WTC11 (cell line): ENCODE data around the gene NHS. TPM values are rescaled to one million over a fixed set of nuclear protein-coding genes. Genes with fewer than 3 reads are reported as not detected.

Experiments used
- ATAC-seq: fragments of 200-7000 bp; cut with Tn5 transposase; 2 replicates; pipeline ENCODE4 v1.10.0; 2021; ENCODE audit warnings: mild to moderate bottlenecking, moderate library complexity
- CTCF ChIA-PET: fragments of 300-600 bp; sonication (Branson Sonifier 250); formaldehyde crosslinking; loops from one replicate; lab custom pipeline; 2021; ENCODE audit warnings: antibody characterized with exemption; lab: Charles Lee
- POLR2A ChIA-PET: fragments of 350-600 bp; sonication (Branson Sonifier 250); formaldehyde crosslinking; loops from one replicate; lab custom pipeline; 2021; ENCODE audit warnings: antibody characterized with exemption; lab: Charles Lee
- DNase-seq: peaks from one replicate; pipeline ENCODE4 v3.0.0; 2021; ENCODE audit warnings: low spot score
- H3K27ac Mint-ChIP-seq: 2 replicates; pipeline ENCODE4 v1.8.0; 2021; ENCODE audit warnings: mixed read lengths
- H3K27me3 Mint-ChIP-seq: 2 replicates; pipeline ENCODE4 v1.8.0; 2021; ENCODE audit warnings: low read depth, mild to moderate bottlenecking, moderate library complexity, mixed read lengths
- H3K36me3 Mint-ChIP-seq: 2 replicates; pipeline ENCODE4 v1.8.0; 2021; ENCODE audit warnings: mixed read lengths
- H3K4me1 Mint-ChIP-seq: 2 replicates; pipeline ENCODE4 v1.8.0; 2022; ENCODE audit warnings: mixed read lengths
- H3K4me3 Mint-ChIP-seq: 2 replicates; pipeline ENCODE4 v1.8.0; 2021; ENCODE audit warnings: mild to moderate bottlenecking, moderate library complexity, mixed read lengths
- H3K9me3 Mint-ChIP-seq: 2 replicates; pipeline ENCODE4 v1.8.0; 2021; ENCODE audit warnings: mixed read lengths
- ETV6 ChIP-seq: sonication (generic); formaldehyde crosslinking; IDR thresholded peaks from 2 replicates; pipeline ENCODE4 v1.8.1; 2022; ENCODE audit warnings: mild to moderate bottlenecking, missing genetic modification reagents
- FOXK1 ChIP-seq: sonication (generic); formaldehyde crosslinking; IDR thresholded peaks from 2 replicates; pipeline ENCODE4 v1.8.0; 2022; ENCODE audit warnings: mild to moderate bottlenecking, moderate library complexity, missing genetic modification reagents
- IRF2 ChIP-seq: sonication (generic); formaldehyde crosslinking; IDR thresholded peaks from 2 replicates; pipeline ENCODE4 v1.8.0; 2022; ENCODE audit warnings: low read depth, missing genetic modification reagents, borderline replicate concordance
- NR1H2 ChIP-seq: sonication (generic); formaldehyde crosslinking; IDR thresholded peaks from 2 replicates; pipeline ENCODE4 v1.9.0; 2021; ENCODE audit warnings: mild to moderate bottlenecking, moderate library complexity, missing genetic modification reagents
- NR2C2 ChIP-seq: sonication (generic); formaldehyde crosslinking; IDR thresholded peaks from 2 replicates; pipeline ENCODE4 v1.8.0; 2022; ENCODE audit warnings: mild to moderate bottlenecking, missing genetic modification reagents
- OVOL2 ChIP-seq: fragments of 250-450 bp; sonication (Bioruptor Pico); IDR thresholded peaks from 2 replicates; pipeline ENCODE4 v1.9.0; 2021; ENCODE audit warnings: mild to moderate bottlenecking, borderline replicate concordance
- PRRX2 ChIP-seq: fragments of 250-450 bp; sonication (Bioruptor Pico); IDR thresholded peaks from 2 replicates; pipeline ENCODE4 v1.8.0; 2021; ENCODE audit warnings: mild to moderate bottlenecking
- SMAD3 ChIP-seq: sonication (generic); formaldehyde crosslinking; IDR thresholded peaks from 2 replicates; pipeline ENCODE4 v1.8.0; 2022; ENCODE audit warnings: missing genetic modification reagents, mild to moderate bottlenecking, borderline replicate concordance
- SMAD4 ChIP-seq: sonication (generic); formaldehyde crosslinking; IDR thresholded peaks from 2 replicates; pipeline ENCODE4 v1.8.0; 2022; ENCODE audit warnings: mild to moderate bottlenecking, missing genetic modification reagents
- TCF7 ChIP-seq: sonication (generic); formaldehyde crosslinking; IDR thresholded peaks from 2 replicates; pipeline ENCODE4 v1.8.0; 2022; ENCODE audit warnings: mild to moderate bottlenecking, low read depth, missing genetic modification reagents, moderate library complexity
- ZNF263 ChIP-seq: sonication (generic); formaldehyde crosslinking; IDR thresholded peaks from 2 replicates; pipeline ENCODE4 v1.8.1; 2022; ENCODE audit warnings: low read depth, mild to moderate bottlenecking, moderate library complexity, missing genetic modification reagents
- ZNF416 ChIP-seq: fragments of 250-450 bp; sonication (Bioruptor Pico); IDR thresholded peaks from 2 replicates; pipeline ENCODE4 v1.9.0; 2021; ENCODE audit warnings: mild to moderate bottlenecking, inconsistent platforms
- total RNA-seq: library from RNA; stranded (reverse); gene quantifications from 3 replicates; pipeline ENCODE4 v1.2.3, GENCODE V29; 2021
- TF ChIP-seq, protein P1 (sequence below): sonication (generic); formaldehyde crosslinking; IDR thresholded peaks from 2 replicates; pipeline ENCODE4 v1.8.0; 2022; ENCODE audit warnings: missing genetic modification reagents
- TF ChIP-seq, protein P2 (sequence below): sonication (generic); formaldehyde crosslinking; IDR thresholded peaks from 2 replicates; pipeline ENCODE4 v1.8.1; 2022; ENCODE audit warnings: missing genetic modification reagents, borderline replicate concordance
- TF ChIP-seq, protein P3 (sequence below): sonication (generic); formaldehyde crosslinking; IDR thresholded peaks from 2 replicates; pipeline ENCODE4 v1.8.1; 2023; ENCODE audit warnings: mild to moderate bottlenecking, missing genetic modification reagents, moderate library complexity
- TF ChIP-seq, protein P4 (sequence below): sonication (generic); formaldehyde crosslinking; IDR thresholded peaks from 2 replicates; pipeline ENCODE4 v1.8.0; 2022; ENCODE audit warnings: mild to moderate bottlenecking, missing genetic modification reagents
- TF ChIP-seq, protein P5 (sequence below): sonication (generic); formaldehyde crosslinking; IDR thresholded peaks from 2 replicates; pipeline ENCODE4 v1.8.1; 2023; ENCODE audit warnings: mild to moderate bottlenecking, moderate library complexity, missing genetic modification reagents
- TF ChIP-seq, protein P6 (sequence below): sonication (generic); formaldehyde crosslinking; IDR thresholded peaks from 2 replicates; pipeline ENCODE4 v1.8.1; 2022; ENCODE audit warnings: low read depth, missing genetic modification reagents, borderline replicate concordance
- TF ChIP-seq, protein P7 (sequence below): sonication (generic); formaldehyde crosslinking; IDR thresholded peaks from 2 replicates; pipeline ENCODE4 v1.8.0; 2023; ENCODE audit warnings: mild to moderate bottlenecking, missing genetic modification reagents
- TF ChIP-seq, protein P8 (sequence below): sonication (generic); formaldehyde crosslinking; conservative IDR thresholded peaks from 2 replicates; pipeline ENCODE4 v1.8.1; 2022; ENCODE audit warnings: mild to moderate bottlenecking, missing genetic modification reagents
- TF ChIP-seq, protein P9 (sequence below): sonication (generic); formaldehyde crosslinking; IDR thresholded peaks from 2 replicates; pipeline ENCODE4 v1.8.1; 2022; ENCODE audit warnings: low read depth, mild to moderate bottlenecking, moderate library complexity, missing genetic modification reagents, borderline replicate concordance

The NHS gene
- total RNA-seq, 1 experiment from 2014 or later = 5.8 TPM

DNA sequence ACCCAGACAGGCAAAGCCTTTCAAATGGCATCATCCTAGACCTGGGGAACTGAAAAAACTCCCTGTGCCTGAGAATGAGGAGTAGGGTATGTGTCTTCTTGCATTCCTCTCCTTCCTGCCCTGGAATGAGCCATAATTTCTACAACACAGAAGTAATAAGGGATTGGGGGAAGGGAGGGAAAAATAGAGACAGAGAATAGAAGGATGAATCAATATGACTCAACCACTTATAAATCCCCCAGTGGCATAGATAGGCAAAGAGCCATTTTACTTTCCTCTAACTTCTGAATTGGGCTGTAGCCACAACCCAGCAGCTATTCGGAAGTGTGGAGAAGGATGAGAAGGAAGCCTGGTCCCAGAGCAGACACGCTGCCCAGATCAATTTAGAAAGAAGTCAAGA lies 99.9 kb downstream of the NHS start (continued):
- TF ChIP-seq, protein P1, sequence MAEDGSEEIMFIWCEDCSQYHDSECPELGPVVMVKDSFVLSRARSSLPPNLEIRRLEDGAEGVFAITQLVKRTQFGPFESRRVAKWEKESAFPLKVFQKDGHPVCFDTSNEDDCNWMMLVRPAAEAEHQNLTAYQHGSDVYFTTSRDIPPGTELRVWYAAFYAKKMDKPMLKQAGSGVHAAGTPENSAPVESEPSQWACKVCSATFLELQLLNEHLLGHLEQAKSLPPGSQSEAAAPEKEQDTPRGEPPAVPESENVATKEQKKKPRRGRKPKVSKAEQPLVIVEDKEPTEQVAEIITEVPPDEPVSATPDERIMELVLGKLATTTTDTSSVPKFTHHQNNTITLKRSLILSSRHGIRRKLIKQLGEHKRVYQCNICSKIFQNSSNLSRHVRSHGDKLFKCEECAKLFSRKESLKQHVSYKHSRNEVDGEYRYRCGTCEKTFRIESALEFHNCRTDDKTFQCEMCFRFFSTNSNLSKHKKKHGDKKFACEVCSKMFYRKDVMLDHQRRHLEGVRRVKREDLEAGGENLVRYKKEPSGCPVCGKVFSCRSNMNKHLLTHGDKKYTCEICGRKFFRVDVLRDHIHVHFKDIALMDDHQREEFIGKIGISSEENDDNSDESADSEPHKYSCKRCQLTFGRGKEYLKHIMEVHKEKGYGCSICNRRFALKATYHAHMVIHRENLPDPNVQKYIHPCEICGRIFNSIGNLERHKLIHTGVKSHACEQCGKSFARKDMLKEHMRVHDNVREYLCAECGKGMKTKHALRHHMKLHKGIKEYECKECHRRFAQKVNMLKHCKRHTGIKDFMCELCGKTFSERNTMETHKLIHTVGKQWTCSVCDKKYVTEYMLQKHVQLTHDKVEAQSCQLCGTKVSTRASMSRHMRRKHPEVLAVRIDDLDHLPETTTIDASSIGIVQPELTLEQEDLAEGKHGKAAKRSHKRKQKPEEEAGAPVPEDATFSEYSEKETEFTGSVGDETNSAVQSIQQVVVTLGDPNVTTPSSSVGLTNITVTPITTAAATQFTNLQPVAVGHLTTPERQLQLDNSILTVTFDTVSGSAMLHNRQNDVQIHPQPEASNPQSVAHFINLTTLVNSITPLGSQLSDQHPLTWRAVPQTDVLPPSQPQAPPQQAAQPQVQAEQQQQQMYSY (CRISPR knock-in tag) = no peak
- TF ChIP-seq, protein P2, sequence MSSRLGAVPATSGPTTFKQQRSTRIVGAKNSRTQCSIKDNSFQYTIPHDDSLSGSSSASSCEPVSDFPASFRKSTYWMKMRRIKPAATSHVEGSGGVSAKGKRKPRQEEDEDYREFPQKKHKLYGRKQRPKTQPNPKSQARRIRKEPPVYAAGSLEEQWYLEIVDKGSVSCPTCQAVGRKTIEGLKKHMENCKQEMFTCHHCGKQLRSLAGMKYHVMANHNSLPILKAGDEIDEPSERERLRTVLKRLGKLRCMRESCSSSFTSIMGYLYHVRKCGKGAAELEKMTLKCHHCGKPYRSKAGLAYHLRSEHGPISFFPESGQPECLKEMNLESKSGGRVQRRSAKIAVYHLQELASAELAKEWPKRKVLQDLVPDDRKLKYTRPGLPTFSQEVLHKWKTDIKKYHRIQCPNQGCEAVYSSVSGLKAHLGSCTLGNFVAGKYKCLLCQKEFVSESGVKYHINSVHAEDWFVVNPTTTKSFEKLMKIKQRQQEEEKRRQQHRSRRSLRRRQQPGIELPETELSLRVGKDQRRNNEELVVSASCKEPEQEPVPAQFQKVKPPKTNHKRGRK = no peak
- TF ChIP-seq, protein P3, sequence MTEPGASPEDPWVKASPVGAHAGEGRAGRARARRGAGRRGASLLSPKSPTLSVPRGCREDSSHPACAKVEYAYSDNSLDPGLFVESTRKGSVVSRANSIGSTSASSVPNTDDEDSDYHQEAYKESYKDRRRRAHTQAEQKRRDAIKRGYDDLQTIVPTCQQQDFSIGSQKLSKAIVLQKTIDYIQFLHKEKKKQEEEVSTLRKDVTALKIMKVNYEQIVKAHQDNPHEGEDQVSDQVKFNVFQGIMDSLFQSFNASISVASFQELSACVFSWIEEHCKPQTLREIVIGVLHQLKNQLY (CRISPR knock-in tag) = no peak
- TF ChIP-seq PRRX2 (no peak), ZNF416 (CRISPR knock-in tag) (no peak), FOXK1 (no peak)
- TF ChIP-seq, protein P4, sequence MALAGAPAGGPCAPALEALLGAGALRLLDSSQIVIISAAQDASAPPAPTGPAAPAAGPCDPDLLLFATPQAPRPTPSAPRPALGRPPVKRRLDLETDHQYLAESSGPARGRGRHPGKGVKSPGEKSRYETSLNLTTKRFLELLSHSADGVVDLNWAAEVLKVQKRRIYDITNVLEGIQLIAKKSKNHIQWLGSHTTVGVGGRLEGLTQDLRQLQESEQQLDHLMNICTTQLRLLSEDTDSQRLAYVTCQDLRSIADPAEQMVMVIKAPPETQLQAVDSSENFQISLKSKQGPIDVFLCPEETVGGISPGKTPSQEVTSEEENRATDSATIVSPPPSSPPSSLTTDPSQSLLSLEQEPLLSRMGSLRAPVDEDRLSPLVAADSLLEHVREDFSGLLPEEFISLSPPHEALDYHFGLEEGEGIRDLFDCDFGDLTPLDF (CRISPR knock-in tag) = no peak
- TF ChIP-seq, all 79 proteins: peak for 0

DNA sequence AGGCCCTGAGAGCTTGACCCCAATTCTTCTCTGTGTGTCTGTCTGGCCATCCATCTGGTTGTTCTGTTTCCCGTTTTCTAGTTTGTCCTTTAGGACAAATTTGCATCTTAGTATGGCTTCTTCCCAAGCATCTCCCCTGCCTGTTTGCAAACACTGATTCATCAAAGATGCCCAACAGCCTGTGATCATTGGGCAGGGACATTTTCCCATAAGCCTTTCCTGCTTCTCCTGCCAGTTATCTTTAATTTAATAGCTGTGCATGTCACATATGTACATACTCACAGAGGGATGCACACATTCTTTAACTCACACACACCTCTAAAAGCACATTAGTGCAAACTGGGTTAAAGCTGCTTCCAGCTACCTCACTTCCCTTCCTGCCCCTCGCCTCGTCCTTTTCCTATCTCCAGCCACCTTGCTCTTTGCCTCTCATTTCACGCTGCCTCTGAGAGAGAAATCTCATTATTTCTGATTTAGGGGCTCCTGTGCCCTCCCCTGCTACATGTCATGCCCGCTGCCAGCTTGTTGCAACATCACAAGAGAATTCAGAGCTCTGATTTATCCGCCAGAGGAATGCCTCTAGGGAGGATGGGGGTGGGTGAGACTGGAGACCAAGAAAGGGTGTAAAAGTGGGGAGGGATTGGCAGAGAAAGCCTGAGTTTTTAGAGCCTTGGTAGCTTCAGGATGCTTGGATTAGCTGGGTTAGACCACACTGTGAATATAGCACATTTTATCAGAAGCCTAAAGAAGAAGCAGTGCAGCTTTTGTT lies 100.6 kb downstream of the NHS start:
- DNase-seq (no peak), ATAC-seq (no peak)
- Mint-ChIP-seq H3K36me3 (no peaks in the 10 kb centered on the region), H3K4me1 (peaks cover 5% of the 10 kb centered on the region), H3K4me3 (no peak overlapping the region), H3K9me3 (no peaks in the 10 kb centered on the region), H3K27ac (no peak overlapping the region), H3K27me3 (peaks cover 4% of the 10 kb centered on the region; the same call in 1 of the 2 replicates)
- POLR2A ChIA-PET = no interaction called here
- CTCF ChIA-PET = no interaction called here
- TF ChIP-seq SMAD4 (CRISPR knock-in tag) = no peak
- no peak for TF ChIP-seq NR1H2 (CRISPR knock-in tag)
- TF ChIP-seq TCF7 (CRISPR knock-in tag) = no peak
- TF ChIP-seq SMAD3 (CRISPR knock-in tag) = no peak
- no peak for TF ChIP-seq ETV6 (CRISPR knock-in tag)
- TF ChIP-seq IRF2 = no peak
- TF ChIP-seq NR2C2 (CRISPR knock-in tag) = no peak
- TF ChIP-seq, protein P5, sequence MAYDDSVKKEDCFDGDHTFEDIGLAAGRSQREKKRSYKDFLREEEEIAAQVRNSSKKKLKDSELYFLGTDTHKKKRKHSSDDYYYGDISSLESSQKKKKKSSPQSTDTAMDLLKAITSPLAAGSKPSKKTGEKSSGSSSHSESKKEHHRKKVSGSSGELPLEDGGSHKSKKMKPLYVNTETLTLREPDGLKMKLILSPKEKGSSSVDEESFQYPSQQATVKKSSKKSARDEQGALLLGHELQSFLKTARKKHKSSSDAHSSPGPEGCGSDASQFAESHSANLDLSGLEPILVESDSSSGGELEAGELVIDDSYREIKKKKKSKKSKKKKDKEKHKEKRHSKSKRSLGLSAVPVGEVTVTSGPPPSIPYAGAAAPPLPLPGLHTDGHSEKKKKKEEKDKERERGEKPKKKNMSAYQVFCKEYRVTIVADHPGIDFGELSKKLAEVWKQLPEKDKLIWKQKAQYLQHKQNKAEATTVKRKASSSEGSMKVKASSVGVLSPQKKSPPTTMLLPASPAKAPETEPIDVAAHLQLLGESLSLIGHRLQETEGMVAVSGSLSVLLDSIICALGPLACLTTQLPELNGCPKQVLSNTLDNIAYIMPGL = no peak
- TF ChIP-seq, protein P6, sequence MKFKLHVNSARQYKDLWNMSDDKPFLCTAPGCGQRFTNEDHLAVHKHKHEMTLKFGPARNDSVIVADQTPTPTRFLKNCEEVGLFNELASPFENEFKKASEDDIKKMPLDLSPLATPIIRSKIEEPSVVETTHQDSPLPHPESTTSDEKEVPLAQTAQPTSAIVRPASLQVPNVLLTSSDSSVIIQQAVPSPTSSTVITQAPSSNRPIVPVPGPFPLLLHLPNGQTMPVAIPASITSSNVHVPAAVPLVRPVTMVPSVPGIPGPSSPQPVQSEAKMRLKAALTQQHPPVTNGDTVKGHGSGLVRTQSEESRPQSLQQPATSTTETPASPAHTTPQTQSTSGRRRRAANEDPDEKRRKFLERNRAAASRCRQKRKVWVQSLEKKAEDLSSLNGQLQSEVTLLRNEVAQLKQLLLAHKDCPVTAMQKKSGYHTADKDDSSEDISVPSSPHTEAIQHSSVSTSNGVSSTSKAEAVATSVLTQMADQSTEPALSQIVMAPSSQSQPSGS = no peak
- TF ChIP-seq ZNF263 (CRISPR knock-in tag) = no peak
- TF ChIP-seq, protein P7, sequence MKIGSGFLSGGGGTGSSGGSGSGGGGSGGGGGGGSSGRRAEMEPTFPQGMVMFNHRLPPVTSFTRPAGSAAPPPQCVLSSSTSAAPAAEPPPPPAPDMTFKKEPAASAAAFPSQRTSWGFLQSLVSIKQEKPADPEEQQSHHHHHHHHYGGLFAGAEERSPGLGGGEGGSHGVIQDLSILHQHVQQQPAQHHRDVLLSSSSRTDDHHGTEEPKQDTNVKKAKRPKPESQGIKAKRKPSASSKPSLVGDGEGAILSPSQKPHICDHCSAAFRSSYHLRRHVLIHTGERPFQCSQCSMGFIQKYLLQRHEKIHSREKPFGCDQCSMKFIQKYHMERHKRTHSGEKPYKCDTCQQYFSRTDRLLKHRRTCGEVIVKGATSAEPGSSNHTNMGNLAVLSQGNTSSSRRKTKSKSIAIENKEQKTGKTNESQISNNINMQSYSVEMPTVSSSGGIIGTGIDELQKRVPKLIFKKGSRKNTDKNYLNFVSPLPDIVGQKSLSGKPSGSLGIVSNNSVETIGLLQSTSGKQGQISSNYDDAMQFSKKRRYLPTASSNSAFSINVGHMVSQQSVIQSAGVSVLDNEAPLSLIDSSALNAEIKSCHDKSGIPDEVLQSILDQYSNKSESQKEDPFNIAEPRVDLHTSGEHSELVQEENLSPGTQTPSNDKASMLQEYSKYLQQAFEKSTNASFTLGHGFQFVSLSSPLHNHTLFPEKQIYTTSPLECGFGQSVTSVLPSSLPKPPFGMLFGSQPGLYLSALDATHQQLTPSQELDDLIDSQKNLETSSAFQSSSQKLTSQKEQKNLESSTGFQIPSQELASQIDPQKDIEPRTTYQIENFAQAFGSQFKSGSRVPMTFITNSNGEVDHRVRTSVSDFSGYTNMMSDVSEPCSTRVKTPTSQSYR (CRISPR knock-in tag) = no peak
- TF ChIP-seq, protein P8, sequence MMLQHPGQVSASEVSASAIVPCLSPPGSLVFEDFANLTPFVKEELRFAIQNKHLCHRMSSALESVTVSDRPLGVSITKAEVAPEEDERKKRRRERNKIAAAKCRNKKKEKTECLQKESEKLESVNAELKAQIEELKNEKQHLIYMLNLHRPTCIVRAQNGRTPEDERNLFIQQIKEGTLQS (CRISPR knock-in tag) = no peak
- no peak for TF ChIP-seq OVOL2 (CRISPR knock-in tag)
- TF ChIP-seq, protein P9, sequence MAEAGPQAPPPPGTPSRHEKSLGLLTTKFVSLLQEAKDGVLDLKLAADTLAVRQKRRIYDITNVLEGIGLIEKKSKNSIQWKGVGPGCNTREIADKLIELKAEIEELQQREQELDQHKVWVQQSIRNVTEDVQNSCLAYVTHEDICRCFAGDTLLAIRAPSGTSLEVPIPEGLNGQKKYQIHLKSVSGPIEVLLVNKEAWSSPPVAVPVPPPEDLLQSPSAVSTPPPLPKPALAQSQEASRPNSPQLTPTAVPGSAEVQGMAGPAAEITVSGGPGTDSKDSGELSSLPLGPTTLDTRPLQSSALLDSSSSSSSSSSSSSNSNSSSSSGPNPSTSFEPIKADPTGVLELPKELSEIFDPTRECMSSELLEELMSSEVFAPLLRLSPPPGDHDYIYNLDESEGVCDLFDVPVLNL (CRISPR knock-in tag) = no peak
